T-helper 1 cell treated with Interleukin-12 subunit alpha and Interleukin-12 subunit beta and Interleukin-4 antibody, amounts not matched to agents 30 μg/mL and 1 μg/mL, for 36 hours (primary cell): ENCODE data around the gene CSF1R.
"Not testable (repeated sequence)": the region's sequence is repeated elsewhere in the genome, so short reads cannot be mapped to it uniquely, and the experiment has no call there.

Experiments used
- H3K27ac Mint-ChIP-seq: one replicate; pipeline ENCODE4 v1.8.0; 2021; ENCODE audit warnings: mild to moderate bottlenecking, mixed read lengths
- H3K27me3 Mint-ChIP-seq: one replicate; pipeline ENCODE4 v1.8.0; 2021; ENCODE audit warnings: low read depth, mixed read lengths
- H3K36me3 Mint-ChIP-seq: one replicate; pipeline ENCODE4 v1.8.0; 2021; ENCODE audit warnings: low read depth, mixed read lengths
- H3K4me1 Mint-ChIP-seq: one replicate; pipeline ENCODE4 v1.8.0; 2021; ENCODE audit warnings: low read depth, mixed read lengths
- H3K4me3 Mint-ChIP-seq: one replicate; pipeline ENCODE4 v1.8.0; 2021; ENCODE audit warnings: mild to moderate bottlenecking, moderate library complexity, mixed read lengths
- H3K9me3 Mint-ChIP-seq: one replicate; pipeline ENCODE4 v1.8.0; 2021; ENCODE audit warnings: mixed read lengths

The CSF1R gene

GRCh38 chr5:150092159-150092787 lies 5.9 kb upstream of the CSF1R start:
- no peak overlapping the region for H3K27ac Mint-ChIP-seq
- no peaks in the 10 kb centered on the region for H3K36me3 Mint-ChIP-seq
- H3K27me3 Mint-ChIP-seq: peaks cover 61% of the 10 kb centered on the region
- no peak overlapping the region for H3K4me3 Mint-ChIP-seq
- no peaks in the 10 kb centered on the region for H3K9me3 Mint-ChIP-seq
- H3K4me1 Mint-ChIP-seq: peaks cover 3% of the 10 kb centered on the region

DNA sequence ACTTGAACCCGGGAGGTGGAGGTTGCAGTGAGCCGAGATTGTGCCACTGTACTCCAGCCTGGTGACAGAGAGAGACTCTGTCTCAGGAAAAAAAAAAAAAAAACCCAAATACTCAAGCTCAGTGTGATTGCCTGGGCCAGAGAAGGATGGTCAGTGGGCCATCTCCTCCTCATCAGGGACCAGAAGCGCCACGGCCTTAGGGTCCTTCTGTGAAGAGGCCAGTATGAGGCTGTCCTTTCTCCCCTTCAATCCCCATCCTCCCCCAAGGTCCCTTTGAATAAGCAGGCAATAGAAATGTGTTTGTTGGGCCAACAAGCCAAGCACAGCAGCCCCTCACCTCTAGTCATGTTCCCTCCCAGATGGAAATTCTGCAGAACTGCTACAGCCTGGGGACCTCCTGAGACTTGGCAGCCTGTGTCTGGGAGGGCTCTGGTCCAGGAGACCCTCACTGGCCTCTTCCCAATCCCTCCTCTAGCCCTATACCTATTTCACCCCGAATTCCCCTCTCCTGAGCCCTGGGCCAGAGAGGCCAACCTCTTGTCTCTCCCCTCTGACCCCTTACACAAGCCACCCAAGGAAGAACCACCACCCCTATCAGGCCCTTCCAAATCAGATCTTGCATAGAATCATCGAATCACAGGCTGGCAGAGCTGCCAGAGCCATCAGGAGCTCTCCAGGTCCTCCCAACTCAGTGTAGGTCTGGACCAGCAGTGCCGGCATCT lies 1.0 kb downstream of the CSF1R start:
- Mint-ChIP-seq H3K4me3 (no peak overlapping the region), H3K4me1 (no peaks in the 10 kb centered on the region), H3K36me3 (no peaks in the 10 kb centered on the region), H3K27me3 (peaks cover 43% of the 10 kb centered on the region), H3K9me3 (no peaks in the 10 kb centered on the region), H3K27ac (no peak overlapping the region)

- not testable (repeated sequence) for H3K9me3 Mint-ChIP-seq, H3K4me3 Mint-ChIP-seq, H3K4me1 Mint-ChIP-seq, H3K27ac Mint-ChIP-seq, H3K36me3 Mint-ChIP-seq
- peaks cover 42% of the 10 kb centered on the region for H3K27me3 Mint-ChIP-seq
Measured at GRCh38 chr5:150084754-150085153, 1.6 kb downstream of the CSF1R start.

DNA sequence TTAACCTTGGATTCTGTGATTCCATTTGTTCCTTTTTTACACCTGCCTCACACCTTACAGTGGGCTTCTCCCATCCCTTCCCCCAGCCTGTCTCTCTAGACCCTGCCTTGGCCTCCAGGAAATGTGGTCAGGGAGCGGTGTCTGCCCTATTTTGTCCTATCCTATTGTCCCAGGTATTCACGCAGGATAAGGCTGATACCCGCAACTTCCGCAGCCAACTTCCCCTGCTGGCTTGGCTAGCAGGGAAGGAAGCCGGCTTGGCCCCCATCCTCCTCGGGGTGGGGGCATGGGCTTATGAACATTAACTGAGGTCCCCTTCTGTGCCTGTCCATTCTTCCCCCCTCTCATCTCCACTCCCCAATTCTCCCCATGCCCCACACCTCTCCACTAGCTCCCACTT lies 3.5 kb downstream of the CSF1R start:
- Mint-ChIP-seq H3K4me3 (no peak overlapping the region), H3K36me3 (no peaks in the 10 kb centered on the region), H3K27ac (no peak overlapping the region), H3K27me3 (peaks cover 26% of the 10 kb centered on the region), H3K9me3 (no peaks in the 10 kb centered on the region), H3K4me1 (no peaks in the 10 kb centered on the region)

- H3K4me1 Mint-ChIP-seq: no peaks in the 10 kb centered on the region
- no peak overlapping the region for H3K4me3 Mint-ChIP-seq
- no peaks in the 10 kb centered on the region for H3K36me3 Mint-ChIP-seq
- peaks cover 21% of the 10 kb centered on the region for H3K27me3 Mint-ChIP-seq
- no peak overlapping the region for H3K27ac Mint-ChIP-seq
- no peaks in the 10 kb centered on the region for H3K9me3 Mint-ChIP-seq
Measured at GRCh38 chr5:150082374-150082773, 4.0 kb downstream of the CSF1R start.

GRCh38 chr5:150081541-150082283 lies 4.6 kb downstream of the CSF1R start:
- Mint-ChIP-seq H3K36me3 (no peaks in the 10 kb centered on the region), H3K4me1 (no peaks in the 10 kb centered on the region), H3K27me3 (peaks cover 15% of the 10 kb centered on the region), H3K9me3 (no peaks in the 10 kb centered on the region), H3K4me3 (no peak overlapping the region), H3K27ac (no peak overlapping the region)

DNA sequence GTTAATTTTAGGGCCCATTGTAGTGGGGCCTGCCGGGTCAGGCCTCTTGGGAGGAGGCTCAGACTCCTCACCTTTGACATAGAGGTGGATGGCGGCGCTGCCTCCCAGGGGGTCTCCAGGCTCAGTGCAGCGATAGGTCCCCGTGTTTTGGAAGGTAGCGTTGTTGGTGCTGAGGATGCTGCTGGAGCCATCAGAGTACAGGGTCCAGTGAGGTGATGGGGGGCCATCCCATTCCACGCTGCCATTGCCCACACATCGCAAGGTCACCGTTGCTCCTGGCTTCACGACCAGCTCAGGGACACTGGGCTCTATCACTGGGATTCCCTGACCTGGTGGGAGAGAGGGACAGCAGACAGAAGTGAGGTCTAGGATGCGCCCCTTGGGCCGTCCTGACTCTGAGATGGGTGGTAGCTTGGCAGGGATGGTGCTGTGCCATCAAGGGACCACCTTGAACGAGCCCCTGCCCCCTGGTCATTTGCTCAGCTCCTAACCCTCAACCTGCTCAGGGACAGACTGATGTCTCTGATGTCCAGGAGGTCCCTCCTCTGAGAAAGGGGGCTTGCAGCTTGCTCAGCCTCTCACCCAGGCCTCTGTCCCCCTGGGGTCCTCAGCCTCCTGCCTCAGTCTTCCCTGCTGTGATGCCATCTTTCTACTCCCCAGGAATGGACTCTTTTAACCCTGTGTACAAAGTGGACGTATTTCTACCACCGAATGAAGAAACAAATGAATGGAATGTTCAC lies 5.5 kb downstream of the CSF1R start:
- no peaks in the 10 kb centered on the region for H3K4me1 Mint-ChIP-seq
- H3K27me3 Mint-ChIP-seq: peaks cover 14% of the 10 kb centered on the region
- H3K27ac Mint-ChIP-seq: no peak overlapping the region
- no peaks in the 10 kb centered on the region for H3K9me3 Mint-ChIP-seq
- no peaks in the 10 kb centered on the region for H3K36me3 Mint-ChIP-seq
- no peak overlapping the region for H3K4me3 Mint-ChIP-seq

DNA sequence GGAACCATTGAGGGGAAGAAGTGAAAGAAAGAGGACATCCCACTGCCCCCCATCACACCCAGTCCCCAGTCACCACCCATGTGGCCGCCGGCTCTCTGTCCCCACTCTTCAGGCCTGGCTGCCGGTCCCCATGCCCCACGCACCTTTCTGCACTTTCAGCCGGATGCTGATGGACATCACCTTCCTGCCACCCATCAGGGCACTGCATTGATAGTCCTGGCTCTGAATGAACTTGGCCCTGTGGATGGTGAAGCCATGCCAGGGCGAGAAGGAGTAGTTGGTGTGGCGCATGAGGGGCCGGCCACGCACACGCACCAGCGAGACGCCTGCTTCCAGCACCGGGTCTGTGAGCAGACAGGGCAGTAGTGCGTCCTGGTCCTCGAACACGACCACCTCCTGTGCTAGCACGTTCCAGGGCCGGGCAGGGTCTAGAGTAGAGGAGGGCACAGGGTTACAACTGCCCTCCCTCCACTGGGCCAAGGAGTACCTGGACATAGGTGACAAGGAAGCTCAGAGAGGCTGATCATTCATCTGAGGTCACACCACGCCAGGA lies 6.4 kb downstream of the CSF1R start:
- no peak overlapping the region for H3K27ac Mint-ChIP-seq
- no peaks in the 10 kb centered on the region for H3K9me3 Mint-ChIP-seq
- H3K4me1 Mint-ChIP-seq: no peaks in the 10 kb centered on the region
- H3K4me3 Mint-ChIP-seq: no peak overlapping the region
- H3K36me3 Mint-ChIP-seq: no peaks in the 10 kb centered on the region
- peaks cover 11% of the 10 kb centered on the region for H3K27me3 Mint-ChIP-seq

GRCh38 chr5:150078802-150079689 lies 7.3 kb downstream of the CSF1R start:
- H3K4me3 Mint-ChIP-seq: no peak overlapping the region
- no peak overlapping the region for H3K27ac Mint-ChIP-seq
- H3K36me3 Mint-ChIP-seq: no peaks in the 10 kb centered on the region
- H3K27me3 Mint-ChIP-seq: peaks cover 11% of the 10 kb centered on the region
- H3K4me1 Mint-ChIP-seq: no peaks in the 10 kb centered on the region
- no peaks in the 10 kb centered on the region for H3K9me3 Mint-ChIP-seq

- Mint-ChIP-seq H3K9me3 (no peaks in the 10 kb centered on the region), H3K4me3 (no peak overlapping the region), H3K4me1 (no peaks in the 10 kb centered on the region), H3K27me3 (peaks cover 7% of the 10 kb centered on the region), H3K36me3 (no peaks in the 10 kb centered on the region), H3K27ac (no peak overlapping the region)
Measured at GRCh38 chr5:150077996-150078801, 8.2 kb downstream of the CSF1R start.

DNA sequence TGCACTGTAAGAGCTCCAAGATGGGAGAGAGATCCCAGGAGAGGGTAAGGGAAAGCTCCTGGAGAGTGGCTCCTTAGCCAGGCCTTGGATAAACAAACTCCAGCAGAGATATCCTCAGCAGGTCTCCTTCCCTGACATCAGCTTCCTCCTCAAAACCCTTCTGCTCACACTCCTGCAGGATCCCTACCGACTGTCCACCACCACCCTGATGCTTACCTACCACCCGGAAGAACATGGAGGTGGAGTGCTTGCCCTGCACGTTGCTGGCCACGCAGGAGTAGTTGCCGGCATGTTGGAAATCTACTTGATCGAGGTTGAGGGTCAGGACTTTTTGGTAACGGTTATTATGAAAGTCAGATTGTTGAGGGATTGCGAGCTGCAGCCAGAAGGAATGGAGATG lies 9.3 kb downstream of the CSF1R start:
- no peak overlapping the region for H3K4me3 Mint-ChIP-seq
- no peak overlapping the region for H3K27ac Mint-ChIP-seq
- no peaks in the 10 kb centered on the region for H3K36me3 Mint-ChIP-seq
- H3K27me3 Mint-ChIP-seq: peaks cover under 1% of the 10 kb centered on the region
- H3K4me1 Mint-ChIP-seq: no peaks in the 10 kb centered on the region
- H3K9me3 Mint-ChIP-seq: no peaks in the 10 kb centered on the region

DNA sequence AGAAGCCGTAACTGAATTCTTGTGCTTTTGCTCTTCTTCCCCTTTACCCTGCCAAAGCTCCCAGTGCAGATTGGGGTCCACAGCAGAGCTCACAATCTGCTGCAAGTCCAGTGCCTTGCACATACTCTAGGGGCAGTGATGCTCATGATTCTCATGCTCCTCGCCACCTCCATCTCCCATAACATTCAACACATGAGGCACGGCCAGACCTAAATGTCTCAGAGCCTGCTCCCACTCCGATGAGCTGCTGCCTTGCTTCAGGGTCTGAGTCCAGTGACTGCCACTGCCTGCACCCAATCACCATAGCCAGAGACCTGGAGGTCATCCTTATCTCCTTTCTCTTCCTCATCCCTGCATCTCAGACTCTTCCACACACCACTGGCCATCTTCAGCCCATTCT lies 10.5 kb downstream of the CSF1R start:
- Mint-ChIP-seq H3K36me3 (no peaks in the 10 kb centered on the region), H3K4me1 (no peaks in the 10 kb centered on the region), H3K4me3 (no peak overlapping the region), H3K27me3 (no peaks in the 10 kb centered on the region), H3K9me3 (no peaks in the 10 kb centered on the region), H3K27ac (no peak overlapping the region)

DNA sequence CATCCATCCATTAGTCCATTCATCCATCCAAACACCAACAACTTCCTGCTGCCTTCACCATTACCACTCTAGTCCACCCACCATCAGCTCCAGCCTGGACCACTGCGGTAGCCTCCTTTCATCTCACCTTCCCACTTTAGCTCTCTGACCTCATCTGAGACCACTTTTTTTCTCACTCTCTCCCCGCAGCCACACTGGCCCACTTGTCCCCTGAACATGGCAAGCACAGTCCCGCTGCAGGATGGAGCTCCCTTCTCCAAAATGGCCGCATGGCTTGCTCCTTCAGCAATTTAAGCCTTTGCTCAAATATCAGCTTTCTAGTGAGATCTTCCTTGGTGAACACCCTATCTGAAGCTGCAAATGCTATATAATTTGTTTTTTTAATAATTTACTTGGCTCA lies 11.1 kb downstream of the CSF1R start:
- H3K27ac Mint-ChIP-seq: no peak overlapping the region
- H3K36me3 Mint-ChIP-seq: no peaks in the 10 kb centered on the region
- no peak overlapping the region for H3K4me3 Mint-ChIP-seq
- no peaks in the 10 kb centered on the region for H3K27me3 Mint-ChIP-seq
- no peaks in the 10 kb centered on the region for H3K9me3 Mint-ChIP-seq
- no peaks in the 10 kb centered on the region for H3K4me1 Mint-ChIP-seq
